CD4-positive, alpha-beta memory T cell (primary cell): Measurements from ENCODE around the gene DNAH1. TPM values are rescaled to one million over a fixed set of nuclear protein-coding genes. Genes with fewer than 3 reads are reported as not detected.

Experiments used
- CTCF ChIA-PET: fragments of 350-600 bp; sonication (Branson Sonifier 250); formaldehyde crosslinking; loops from one replicate; lab custom pipeline; 2021; ENCODE audit warnings: inconsistent platforms; ENCODE audit not compliant: partially characterized antibody; lab: Charles Lee
- POLR2A ChIA-PET: fragments of 350-600 bp; sonication (Branson Sonifier 250); formaldehyde crosslinking; loops from one replicate; lab custom pipeline; 2021; ENCODE audit not compliant: partially characterized antibody; lab: Charles Lee
- DNase-seq, 5 donors: peaks; one replicate each; pipeline versions ENCODE4 v3.0.0 to v3.0.0-alpha.2; 2020 to 2022; ENCODE audit warnings: mixed read lengths in 1 of 5
- H3K27ac ChIP-seq: one replicate; pipeline ENCODE4 v1.7.0; 2013; ENCODE audit warnings: low read depth, low read length
- H3K27me3 ChIP-seq: 2 replicates; pipeline ENCODE4 v1.7.0; 2013; ENCODE audit warnings: mild to moderate bottlenecking, low read length, moderate library complexity; ENCODE audit not compliant: insufficient read depth
- H3K36me3 ChIP-seq: 2 replicates; pipeline ENCODE4 v1.7.0; 2013; ENCODE audit warnings: mild to moderate bottlenecking, low read length, moderate library complexity; ENCODE audit not compliant: insufficient read depth
- H3K4me1 ChIP-seq: 2 replicates; pipeline ENCODE4 v1.7.0; 2013; ENCODE audit warnings: mild to moderate bottlenecking, low read length, moderate library complexity; ENCODE audit not compliant: insufficient read depth
- H3K4me3 ChIP-seq, 2 donors: one replicate each; pipeline ENCODE4 v1.7.0; 2013; ENCODE audit warnings: low read length in 2 of 2, mild to moderate bottlenecking in 1 of 2
- H3K9me3 ChIP-seq, 2 donors: one replicate each; pipeline ENCODE4 v1.7.0; 2013; ENCODE audit warnings: low read length in 2 of 2, control low read depth in 1 of 2; ENCODE audit not compliant: control insufficient read depth in 1 of 2
- H3K27ac Mint-ChIP-seq, 7 donors: one replicate each; pipeline ENCODE4 v1.8.0; 2020 to 2021; ENCODE audit warnings: mixed read lengths in 7 of 7, mild to moderate bottlenecking in 6 of 7, inconsistent platforms in 3 of 7, moderate library complexity in 3 of 7
- H3K27me3 Mint-ChIP-seq, 2 donors: one replicate each; pipeline ENCODE4 v1.8.0; 2020 to 2021; ENCODE audit warnings: mixed read lengths in 2 of 2
- H3K36me3 Mint-ChIP-seq, 2 donors: one replicate each; pipeline ENCODE4 v1.8.0; 2020 to 2021; ENCODE audit warnings: mixed read lengths in 2 of 2, inconsistent platforms in 1 of 2, mild to moderate bottlenecking in 1 of 2
- H3K4me1 Mint-ChIP-seq, 4 donors: one replicate each; pipeline ENCODE4 v1.8.0; 2020 to 2021; ENCODE audit warnings: mixed read lengths in 4 of 4, mild to moderate bottlenecking in 1 of 4
- H3K4me3 Mint-ChIP-seq, 8 donors: one replicate each; pipeline ENCODE4 v1.8.0; 2020 to 2021; ENCODE audit warnings: mixed read lengths in 8 of 8, mild to moderate bottlenecking in 7 of 8, moderate library complexity in 6 of 8, inconsistent platforms in 3 of 8
- H3K9me3 Mint-ChIP-seq, 8 donors: one replicate each; pipeline ENCODE4 v1.8.0; 2020 to 2021; ENCODE audit warnings: mixed read lengths in 8 of 8, mild to moderate bottlenecking in 5 of 8, inconsistent platforms in 3 of 8, moderate library complexity in 1 of 8
- intact Hi-C: fragments of 100-400 bp; cut with micrococcal nuclease; formaldehyde crosslinking; loops from one replicate; pipeline ENCODE4 v1.15.1; 2023
- polyA plus RNA-seq, 2 donors: library from polyadenylated mRNA; unstranded; fragments of 300-500 nt; fragmentation: Illumina TruSeq; gene quantifications; one replicate each; pipeline ENCODE4 v1.2.3, GENCODE V29; 2021
- total RNA-seq, 2 experiments: library from RNA; stranded (reverse); gene quantifications; one replicate each; pipeline ENCODE4 v1.2.3, GENCODE V29; 2021

The DNAH1 gene
- total and polyA plus RNA-seq, 4 experiments from 2014 or later, result 0.02 to 49.8 (median 23.1) TPM

DNA sequence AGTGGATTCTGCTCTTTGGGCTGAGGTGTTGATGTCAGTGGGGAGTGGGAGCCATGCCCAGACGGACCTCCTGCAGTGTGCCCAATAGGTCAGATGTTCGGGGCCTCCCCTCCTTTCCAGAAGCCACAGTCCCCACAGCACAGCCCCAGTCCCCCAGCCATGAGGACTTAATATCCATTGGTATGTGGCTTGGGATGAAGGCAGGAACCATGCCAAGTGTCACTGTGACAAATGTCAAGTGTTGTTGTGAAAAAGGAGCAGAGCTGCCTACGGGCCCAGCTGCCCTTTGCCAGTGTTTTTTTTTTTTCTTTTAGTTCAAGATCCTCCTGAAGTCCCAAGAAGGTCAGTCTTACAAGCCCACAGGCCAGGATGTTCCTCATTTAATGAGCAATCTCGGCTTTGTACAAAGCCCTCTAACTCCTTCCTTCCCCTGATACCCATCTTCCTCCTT, 116.6 kb downstream of the DNAH1 start:
- Histone ChIP-seq H3K36me3 (no peaks in the 10 kb centered on the region), H3K27ac (no peak overlapping the region), H3K27me3 (no peaks in the 10 kb centered on the region), H3K4me1 (peaks cover 17% of the 10 kb centered on the region), H3K4me3 (no peak overlapping the region), H3K9me3 (no peaks in the 10 kb centered on the region)
- ChIA-PET CTCF (interaction anchor here (4.0 to 5.9 kb wide), 2 partner anchors 14 to 20 kb away, joined by 19 to 51 read pairs; partner anchors contain the start of gene SEMA3G), POLR2A (interaction anchor here (0.6 kb wide), 1 partner anchor 12 kb away, joined by 3 read pairs; no protein-coding TSS in a partner anchor)
- Mint-ChIP-seq H3K27ac (peak overlapping the region in 4 of 7 donors; percentile 2 to 73 (median 38)), H3K27me3 (no peaks in the 10 kb centered on the region), H3K36me3 (no peaks in the 10 kb centered on the region), H3K9me3 (no peaks in the 10 kb centered on the region), H3K4me3 (no peak overlapping the region), H3K4me1 (peaks cover 4 to 14% (median 5%) of the 10 kb centered on the region in 4 donors)
- no peak for DNase-seq
- intact Hi-C loops, result no loop called here

DNA sequence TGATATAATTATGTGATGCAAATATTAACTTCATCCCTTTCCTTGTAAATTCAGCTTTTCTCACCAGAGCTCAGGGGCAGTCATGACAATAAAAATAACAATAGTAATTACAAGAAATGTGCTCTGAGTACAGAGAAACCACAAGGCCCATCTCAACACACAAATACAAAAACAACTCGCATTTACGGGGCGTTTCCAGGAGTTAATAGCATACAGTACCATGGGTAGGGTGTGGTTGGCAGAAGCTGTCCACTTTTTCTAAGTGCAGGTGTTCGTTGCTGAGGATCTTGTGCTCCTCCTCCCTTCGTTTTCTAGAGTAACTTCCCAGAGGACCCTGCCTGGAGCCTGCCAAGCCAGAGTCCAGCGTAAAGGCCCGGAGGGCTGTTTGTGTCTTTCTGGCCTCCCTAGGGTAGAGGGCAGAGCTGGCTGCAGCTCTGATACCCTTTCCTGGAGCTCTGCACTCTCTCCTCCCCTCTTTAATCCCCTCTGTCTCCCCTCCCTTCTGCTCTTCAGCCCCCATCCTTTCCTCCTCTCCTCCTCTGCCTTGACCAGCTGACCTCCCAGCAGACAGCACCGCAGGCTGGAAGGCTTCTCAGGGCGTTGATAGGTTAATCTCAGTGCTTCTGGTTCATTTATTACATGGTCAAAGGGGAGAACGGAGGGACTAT, 117.3 kb downstream of the DNAH1 start:
- Mint-ChIP-seq H3K4me3 (no peak overlapping the region), H3K9me3 (no peaks in the 10 kb centered on the region), H3K27ac (peak overlapping the region in 4 of 7 donors; percentile 2 to 73 (median 35)), H3K4me1 (peaks cover 4 to 14% (median 5%) of the 10 kb centered on the region in 4 donors), H3K36me3 (no peaks in the 10 kb centered on the region), H3K27me3 (no peaks in the 10 kb centered on the region)
- DNase-seq, result no peak
- no peaks in the 10 kb centered on the region for H3K27me3 ChIP-seq
- intact Hi-C loops, result no loop called here
- H3K27ac ChIP-seq, result no peak overlapping the region
- H3K4me1 ChIP-seq, result peaks cover 17% of the 10 kb centered on the region
- H3K36me3 ChIP-seq, result no peaks in the 10 kb centered on the region
- ChIA-PET CTCF (interaction anchor here (4.0 to 5.9 kb wide), 2 partner anchors 13 to 20 kb away, joined by 19 to 51 read pairs; partner anchors contain the start of gene SEMA3G), POLR2A (no interaction called here)
- no peaks in the 10 kb centered on the region for H3K9me3 ChIP-seq
- no peak overlapping the region for H3K4me3 ChIP-seq

DNA sequence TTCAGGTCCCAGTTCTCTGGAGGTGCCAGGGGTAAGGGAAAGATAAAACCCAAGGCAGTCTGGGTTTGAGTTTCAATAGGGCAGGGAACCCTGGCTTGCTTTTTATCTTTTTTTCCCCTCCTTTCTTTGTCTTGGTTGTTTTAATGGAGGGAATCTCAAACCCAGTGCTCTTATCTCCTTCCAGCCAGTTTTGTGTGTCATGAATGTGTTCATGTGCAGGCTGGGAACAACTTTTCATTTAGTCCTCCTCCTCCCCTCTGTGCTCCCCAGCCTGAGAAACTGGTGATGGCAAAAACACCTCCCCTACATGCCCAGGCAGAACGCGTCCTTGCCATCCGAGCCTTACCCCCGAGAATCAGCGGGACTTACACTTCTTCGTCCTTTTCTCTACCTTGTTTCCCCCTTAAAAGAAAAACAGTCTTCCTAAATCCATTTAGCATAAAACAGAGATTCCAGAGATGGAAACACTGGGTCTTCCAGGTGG, 117.9 kb downstream of the DNAH1 start:
- Mint-ChIP-seq H3K27ac (peak overlapping the region in 1 of 7 donors; percentile 54), H3K4me3 (no peak overlapping the region), H3K27me3 (no peaks in the 10 kb centered on the region), H3K36me3 (no peaks in the 10 kb centered on the region), H3K9me3 (no peaks in the 10 kb centered on the region), H3K4me1 (peaks cover 4 to 14% (median 5%) of the 10 kb centered on the region in 4 donors)
- Histone ChIP-seq H3K27ac (no peak overlapping the region), H3K27me3 (no peaks in the 10 kb centered on the region), H3K4me1 (peaks cover 17% of the 10 kb centered on the region), H3K9me3 (no peaks in the 10 kb centered on the region), H3K36me3 (no peaks in the 10 kb centered on the region), H3K4me3 (no peak overlapping the region)
- CTCF ChIA-PET, result interaction anchor here (4.0 to 5.9 kb wide), 2 partner anchors 13 to 21 kb away, joined by 19 to 51 read pairs; partner anchors contain the start of gene SEMA3G
- DNase-seq, result no peak
- intact Hi-C loops, result no loop called here
- POLR2A ChIA-PET, result no interaction called here

DNA sequence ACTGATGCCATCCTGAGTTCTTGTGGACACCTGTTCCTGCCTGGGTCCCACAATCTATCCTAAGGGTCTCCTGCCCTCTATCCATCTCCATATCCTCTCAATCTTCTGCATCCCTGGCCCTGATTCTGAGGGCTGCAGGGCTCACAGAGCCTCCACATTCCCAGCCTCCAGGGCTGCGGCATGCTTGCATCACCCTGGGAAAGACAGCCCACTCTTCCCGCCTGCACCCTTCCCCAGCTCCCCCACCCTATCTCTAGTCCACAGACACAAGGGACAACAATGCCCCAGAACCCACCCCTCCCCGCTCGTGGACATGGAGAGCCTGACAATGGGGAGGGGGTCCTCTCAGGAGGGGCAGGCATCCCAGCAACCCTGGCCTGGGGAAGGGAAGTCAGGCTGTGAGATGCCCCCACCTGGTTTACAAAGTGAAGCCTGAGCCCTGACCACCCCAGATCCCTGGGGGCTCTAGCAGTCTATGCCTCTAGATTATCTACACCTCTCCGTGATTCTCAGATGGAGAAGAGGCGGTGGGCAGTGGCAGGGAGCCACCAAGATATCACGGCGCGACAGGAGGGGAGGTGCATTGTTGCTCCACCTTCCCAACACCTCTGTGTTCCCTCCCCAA, 118.5 kb downstream of the DNAH1 start:
- Mint-ChIP-seq H3K27ac (no peak overlapping the region), H3K36me3 (no peaks in the 10 kb centered on the region), H3K4me1 (peaks cover 4 to 14% (median 5%) of the 10 kb centered on the region in 4 donors), H3K9me3 (no peaks in the 10 kb centered on the region), H3K27me3 (no peaks in the 10 kb centered on the region), H3K4me3 (no peak overlapping the region)
- Histone ChIP-seq H3K27ac (no peak overlapping the region), H3K9me3 (no peaks in the 10 kb centered on the region), H3K36me3 (no peaks in the 10 kb centered on the region), H3K27me3 (no peaks in the 10 kb centered on the region), H3K4me1 (peaks cover 17% of the 10 kb centered on the region), H3K4me3 (no peak overlapping the region)
- DNase-seq, result peak in 1 of 5 donors; percentile 22
- CTCF ChIA-PET, result interaction anchor here (5.9 kb wide), 1 partner anchor 12 kb away, joined by 51 read pairs; the partner anchor contains the start of gene SEMA3G
- intact Hi-C loops, result no loop called here
- POLR2A ChIA-PET, result no interaction called here

DNA sequence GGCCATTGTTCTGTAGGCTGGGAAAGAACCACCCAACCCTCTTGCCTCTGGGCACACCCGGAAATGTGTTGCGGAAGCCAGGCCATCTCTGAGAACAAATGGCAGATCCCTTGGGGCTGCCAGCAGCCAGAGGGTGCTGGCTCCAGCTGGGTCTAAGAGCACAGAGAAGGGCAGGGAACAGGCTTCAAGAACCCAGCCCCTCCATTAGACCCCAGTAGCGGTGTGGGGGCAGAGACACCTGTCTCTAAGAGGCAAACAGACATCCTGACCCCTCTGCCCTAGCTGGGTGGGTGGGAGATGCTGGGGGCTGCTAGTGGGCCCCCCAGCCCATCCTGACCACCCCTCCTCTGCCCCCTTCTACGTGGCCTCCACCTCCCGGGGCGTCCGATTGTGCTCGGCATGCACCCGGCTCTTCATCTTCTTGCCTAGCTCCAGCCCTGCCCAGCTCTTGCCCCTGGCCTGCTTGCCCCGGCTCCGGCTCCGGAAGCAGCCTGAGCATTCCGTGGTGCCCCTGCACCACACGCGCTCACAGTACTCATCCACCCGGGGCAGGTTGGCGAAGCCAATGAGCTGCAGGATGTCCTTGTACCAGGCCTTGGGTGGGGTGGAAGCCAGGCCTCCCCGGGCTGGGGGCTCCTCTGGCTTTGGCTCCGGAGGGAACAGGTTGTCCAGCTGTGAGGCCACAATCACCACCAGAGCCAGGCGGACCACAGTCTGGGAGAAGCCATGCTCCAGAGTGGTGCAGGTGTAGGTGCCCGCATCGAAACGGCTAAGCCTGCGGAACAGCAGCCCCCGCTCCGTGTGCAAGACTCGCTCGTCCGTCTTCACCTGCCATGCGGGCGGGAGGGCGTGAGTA, 119.4 kb downstream of the DNAH1 start:
- H3K9me3 ChIP-seq, result no peaks in the 10 kb centered on the region
- no peaks in the 10 kb centered on the region for H3K27me3 ChIP-seq
- H3K27ac ChIP-seq, result no peak overlapping the region
- H3K4me1 ChIP-seq, result peaks cover 17% of the 10 kb centered on the region
- no peak for DNase-seq
- no peaks in the 10 kb centered on the region for H3K9me3 Mint-ChIP-seq
- POLR2A ChIA-PET, result interaction anchor here (1.0 kb wide), 1 partner anchor 23 kb away, joined by 6 read pairs; no protein-coding TSS in a partner anchor
- H3K36me3 Mint-ChIP-seq, result no peaks in the 10 kb centered on the region
- H3K27ac Mint-ChIP-seq, result no peak overlapping the region
- no peaks in the 10 kb centered on the region for H3K27me3 Mint-ChIP-seq
- no peak overlapping the region for H3K4me3 Mint-ChIP-seq
- intact Hi-C loops, result no loop called here
- H3K4me1 Mint-ChIP-seq, result peaks cover 4 to 14% (median 5%) of the 10 kb centered on the region in 4 donors
- no peaks in the 10 kb centered on the region for H3K36me3 ChIP-seq
- H3K4me3 ChIP-seq, result no peak overlapping the region
- CTCF ChIA-PET, result interaction anchor here (5.9 kb wide), 1 partner anchor 11 kb away, joined by 51 read pairs; the partner anchor contains the start of gene SEMA3G

DNA sequence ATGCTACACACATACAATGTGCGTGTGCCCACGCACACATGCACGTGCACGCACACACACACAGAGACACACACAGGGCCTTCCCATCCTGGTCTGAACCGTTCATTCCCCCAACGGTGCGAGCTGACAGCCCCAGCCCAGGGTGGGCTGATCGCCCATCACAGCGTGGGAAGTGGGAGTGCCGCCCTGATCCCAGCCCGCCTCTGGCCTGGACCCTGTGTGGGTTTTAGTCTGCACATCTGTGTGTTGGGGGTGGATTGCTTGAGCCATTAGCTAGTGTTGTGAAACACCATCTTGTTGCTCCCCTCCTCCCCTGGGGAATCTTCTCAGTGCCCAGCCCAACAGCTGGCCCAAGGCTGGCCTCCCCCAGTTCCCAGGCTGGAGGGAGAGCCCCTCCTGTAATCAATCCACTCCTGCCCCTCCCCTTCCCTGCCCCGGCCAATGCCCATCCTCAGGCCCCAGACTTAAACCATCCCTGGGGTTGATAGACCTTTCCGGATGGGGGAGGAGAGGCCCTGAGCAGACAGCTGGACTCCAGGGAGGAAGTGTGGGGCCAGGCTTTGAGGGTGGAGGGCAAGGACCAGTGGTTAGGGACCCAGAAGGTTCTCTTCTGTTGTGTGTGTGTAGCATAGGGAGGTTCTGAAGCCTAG, 120.5 kb downstream of the DNAH1 start:
- H3K36me3 ChIP-seq, result no peaks in the 10 kb centered on the region
- no peaks in the 10 kb centered on the region for H3K9me3 ChIP-seq
- Mint-ChIP-seq H3K9me3 (no peaks in the 10 kb centered on the region), H3K4me3 (no peak overlapping the region), H3K4me1 (peaks cover 4 to 13% (median 5%) of the 10 kb centered on the region in 4 donors), H3K27me3 (no peaks in the 10 kb centered on the region), H3K36me3 (no peaks in the 10 kb centered on the region), H3K27ac (no peak overlapping the region)
- no peak for DNase-seq
- intact Hi-C loops, result no loop called here
- no peak overlapping the region for H3K4me3 ChIP-seq
- no peak overlapping the region for H3K27ac ChIP-seq
- no peaks in the 10 kb centered on the region for H3K27me3 ChIP-seq
- ChIA-PET CTCF (no interaction called here), POLR2A (no interaction called here)
- peaks cover 17% of the 10 kb centered on the region for H3K4me1 ChIP-seq
